ENCODE data around the gene HYAL3.
A peak's percentile ranks its signal among the peaks of the same experiment; 100 is the strongest.
"Not testable (repeated sequence)": the region's sequence is repeated elsewhere in the genome, so short reads cannot be mapped to it uniquely, and the experiment has no call there.

The HYAL3 gene

GRCh38 chr3:50259432-50260026 is 39.7 kb downstream of the HYAL3 start:
- no peak for DNase-seq

GRCh38 chr3:50258979-50259378 is 40.2 kb downstream of the HYAL3 start:
- DNase-seq: peak in 3 of 51 donors; percentile 24 to 32 (median 25)

GRCh38 chr3:50258029-50258680 is 41.0 kb downstream of the HYAL3 start:
- peak in 6 of 51 donors; percentile 23 to 48 (median 34) for DNase-seq

GRCh38 chr3:50256978-50257890 is 42.0 kb downstream of the HYAL3 start:
- peak in 10 of 51 donors; percentile 12 to 54 (median 24) for DNase-seq

- no peak for DNase-seq
Observed at GRCh38 chr3:50255251-50255615, 44.0 kb downstream of the HYAL3 start.

GRCh38 chr3:50254577-50255250 is 44.5 kb downstream of the HYAL3 start:
- peak in 8 of 51 donors; percentile 18 to 44 (median 21) for DNase-seq

GRCh38 chr3:50251220-50251619 is 48.0 kb downstream of the HYAL3 start:
- peak in 1 of 51 donors; percentile 29 for DNase-seq

- no peak for DNase-seq
Observed at GRCh38 chr3:50250514-50250913, 48.7 kb downstream of the HYAL3 start.

GRCh38 chr3:50249457-50249856 is 49.7 kb downstream of the HYAL3 start:
- no peak for DNase-seq

GRCh38 chr3:50248387-50248786 is 50.8 kb downstream of the HYAL3 start:
- DNase-seq: no peak

GRCh38 chr3:50246517-50246954 is 52.7 kb downstream of the HYAL3 start:
- DNase-seq: peak in 2 of 51 donors; percentile 49 to 73

- DNase-seq: peak; percentile 28 to 93 (median 76)
Observed at GRCh38 chr3:50245831-50246516, 53.2 kb downstream of the HYAL3 start.

- no peak for DNase-seq
Observed at GRCh38 chr3:50245251-50245745, 53.9 kb downstream of the HYAL3 start.

- DNase-seq: not testable (repeated sequence)
Observed at GRCh38 chr3:50244813-50245212, 54.4 kb downstream of the HYAL3 start.

GRCh38 chr3:50243543-50243895 is 55.7 kb downstream of the HYAL3 start:
- DNase-seq: no peak

GRCh38 chr3:50242851-50243542 is 56.2 kb downstream of the HYAL3 start:
- DNase-seq: peak in 20 of 51 donors; percentile 18 to 59 (median 35)
